D721Med (cell line): ENCODE data around the gene PSMD8.

Experiments
- DNase-seq: peaks from one replicate; pipeline ENCODE4 v3.0.0; 2011; ENCODE audit warnings: low spot score; ENCODE audit not compliant: insufficient read length
- FAIRE-seq: peaks from 2 replicates; lab custom pipeline; 2011; peaks lifted over from hg19 to GRCh38; lab: Jason Lieb, UNC
- TF ChIP-seq, protein P1 (sequence below): IDR thresholded peaks from 2 replicates; pipeline ENCODE4 v1.5.1; 2012; ENCODE audit warnings: mild to moderate bottlenecking, control low read depth; ENCODE audit not compliant: insufficient read depth; ENCODE audit errors: missing control alignments

Gene PSMD8

DNA sequence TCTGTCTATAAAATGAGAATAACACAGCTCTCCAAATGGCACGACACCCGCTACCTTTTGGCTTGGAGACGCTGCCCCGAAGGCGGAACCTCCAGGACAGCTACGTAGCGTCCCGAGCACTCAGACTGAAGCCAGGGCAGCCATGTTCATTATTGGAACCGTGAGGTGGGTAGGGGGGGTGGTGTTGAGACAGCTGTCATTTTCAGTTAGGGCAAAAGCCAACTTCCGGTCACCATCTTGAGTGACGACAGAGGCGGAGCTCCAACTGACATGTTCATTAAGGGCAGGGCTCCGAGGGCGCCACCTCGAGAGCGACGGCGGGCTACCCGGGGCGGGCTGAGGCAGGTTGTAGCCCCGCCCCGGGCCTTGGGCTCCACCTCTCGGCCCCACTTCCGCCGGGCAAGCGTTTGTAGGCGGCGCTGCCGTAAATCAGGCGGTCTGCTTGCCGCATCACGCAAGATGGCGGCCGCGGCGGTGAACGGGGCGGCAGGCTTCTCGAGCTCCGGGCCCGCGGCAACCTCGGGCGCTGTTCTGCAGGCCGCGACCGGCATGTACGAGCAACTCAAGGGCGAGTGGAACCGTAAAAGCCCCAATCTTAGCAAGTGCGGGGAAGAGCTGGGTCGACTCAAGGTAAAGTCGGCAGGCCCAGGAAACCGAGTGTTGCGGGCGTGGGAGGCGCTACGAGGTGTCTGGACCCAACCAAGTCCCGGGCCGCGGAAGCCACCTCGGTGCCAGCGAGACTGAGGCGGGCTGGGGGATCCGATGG is at the start of gene PSMD8:
TSS of gene PSMD8 (plus strand) at position 240 of the 766 bp plus-strand sequence. CDS start at position 271, 31 bp downstream.
- DNase-seq (peak; percentile 96), FAIRE-seq (peak; percentile 84)
- TF ChIP-seq, protein P1, sequence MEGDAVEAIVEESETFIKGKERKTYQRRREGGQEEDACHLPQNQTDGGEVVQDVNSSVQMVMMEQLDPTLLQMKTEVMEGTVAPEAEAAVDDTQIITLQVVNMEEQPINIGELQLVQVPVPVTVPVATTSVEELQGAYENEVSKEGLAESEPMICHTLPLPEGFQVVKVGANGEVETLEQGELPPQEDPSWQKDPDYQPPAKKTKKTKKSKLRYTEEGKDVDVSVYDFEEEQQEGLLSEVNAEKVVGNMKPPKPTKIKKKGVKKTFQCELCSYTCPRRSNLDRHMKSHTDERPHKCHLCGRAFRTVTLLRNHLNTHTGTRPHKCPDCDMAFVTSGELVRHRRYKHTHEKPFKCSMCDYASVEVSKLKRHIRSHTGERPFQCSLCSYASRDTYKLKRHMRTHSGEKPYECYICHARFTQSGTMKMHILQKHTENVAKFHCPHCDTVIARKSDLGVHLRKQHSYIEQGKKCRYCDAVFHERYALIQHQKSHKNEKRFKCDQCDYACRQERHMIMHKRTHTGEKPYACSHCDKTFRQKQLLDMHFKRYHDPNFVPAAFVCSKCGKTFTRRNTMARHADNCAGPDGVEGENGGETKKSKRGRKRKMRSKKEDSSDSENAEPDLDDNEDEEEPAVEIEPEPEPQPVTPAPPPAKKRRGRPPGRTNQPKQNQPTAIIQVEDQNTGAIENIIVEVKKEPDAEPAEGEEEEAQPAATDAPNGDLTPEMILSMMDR: peak; percentile 29

DNA sequence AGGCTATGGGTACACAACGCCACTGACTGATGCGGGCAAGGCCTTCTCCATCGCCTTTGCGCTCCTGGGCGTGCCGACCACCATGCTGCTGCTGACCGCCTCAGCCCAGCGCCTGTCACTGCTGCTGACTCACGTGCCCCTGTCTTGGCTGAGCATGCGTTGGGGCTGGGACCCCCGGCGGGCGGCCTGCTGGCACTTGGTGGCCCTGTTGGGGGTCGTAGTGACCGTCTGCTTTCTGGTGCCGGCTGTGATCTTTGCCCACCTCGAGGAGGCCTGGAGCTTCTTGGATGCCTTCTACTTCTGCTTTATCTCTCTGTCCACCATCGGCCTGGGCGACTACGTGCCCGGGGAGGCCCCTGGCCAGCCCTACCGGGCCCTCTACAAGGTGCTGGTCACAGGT is 47.8 kb upstream of the PSMD8 start:
- FAIRE-seq (no peak), DNase-seq (no peak)
- TF ChIP-seq, protein P1: no peak

DNA sequence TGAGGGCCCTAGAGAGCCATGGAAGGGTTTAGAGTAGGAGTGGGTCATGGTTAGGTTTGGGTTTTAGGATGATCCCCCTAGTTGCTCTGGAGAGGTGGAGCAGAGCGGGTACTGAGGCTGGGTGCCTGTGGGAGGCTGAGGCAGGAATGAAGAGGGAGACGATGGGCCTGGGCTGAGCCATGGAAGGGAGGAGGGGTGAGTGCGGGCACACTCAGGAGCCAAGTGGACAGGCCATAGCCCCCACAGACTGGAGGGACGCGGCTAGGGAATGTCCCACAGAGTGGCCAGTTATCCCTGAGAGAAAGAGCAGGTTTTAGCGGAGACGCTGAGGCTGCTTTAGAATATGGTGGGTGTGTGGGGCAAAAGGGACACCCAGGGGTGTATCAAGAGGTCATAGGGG is 44.7 kb upstream of the PSMD8 start:
- FAIRE-seq (no peak), DNase-seq (no peak)
- TF ChIP-seq, protein P1: no peak

DNA sequence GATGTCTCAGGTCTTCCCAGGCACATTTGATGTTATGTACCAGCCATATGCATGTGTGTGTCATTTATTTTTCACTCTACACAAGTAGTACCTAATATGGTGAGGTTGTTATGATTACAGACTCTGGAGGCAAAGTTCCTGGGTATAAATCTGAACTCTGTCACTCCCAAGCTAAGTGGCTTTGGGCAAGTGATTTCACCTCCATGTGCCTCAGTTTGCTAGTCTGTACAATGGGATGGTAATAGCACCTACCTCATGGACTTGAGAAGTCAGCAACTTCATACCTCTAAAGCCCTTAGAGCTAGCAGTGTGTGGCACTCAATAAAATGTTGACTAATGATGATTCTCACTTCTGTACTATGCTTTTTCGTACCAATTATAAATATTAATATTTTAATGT is 42.6 kb upstream of the PSMD8 start:
- FAIRE-seq (no peak), DNase-seq (no peak)
- TF ChIP-seq, protein P1: no peak

DNA sequence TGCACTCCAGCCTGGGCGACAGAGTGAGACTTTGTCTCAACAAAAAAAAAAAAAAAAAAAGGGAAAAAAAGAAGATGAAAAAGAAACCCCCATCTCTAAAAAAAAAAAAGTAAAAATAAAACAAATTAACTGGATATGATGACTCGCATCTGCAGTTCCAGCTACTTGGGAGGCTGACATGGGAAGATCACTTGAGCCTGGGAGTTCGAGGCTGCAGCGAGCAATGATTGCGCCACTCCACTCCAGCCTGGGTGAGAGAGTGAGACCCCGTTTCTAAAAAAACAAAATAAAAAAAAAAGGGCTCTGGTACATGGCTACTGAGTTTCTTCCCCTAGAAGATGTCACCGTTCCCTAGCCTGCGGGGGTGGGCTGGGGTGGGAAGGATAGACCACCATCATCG is 41.1 kb upstream of the PSMD8 start:
- TF ChIP-seq, protein P1: no peak
- DNase-seq (no peak), FAIRE-seq (no peak)

DNA sequence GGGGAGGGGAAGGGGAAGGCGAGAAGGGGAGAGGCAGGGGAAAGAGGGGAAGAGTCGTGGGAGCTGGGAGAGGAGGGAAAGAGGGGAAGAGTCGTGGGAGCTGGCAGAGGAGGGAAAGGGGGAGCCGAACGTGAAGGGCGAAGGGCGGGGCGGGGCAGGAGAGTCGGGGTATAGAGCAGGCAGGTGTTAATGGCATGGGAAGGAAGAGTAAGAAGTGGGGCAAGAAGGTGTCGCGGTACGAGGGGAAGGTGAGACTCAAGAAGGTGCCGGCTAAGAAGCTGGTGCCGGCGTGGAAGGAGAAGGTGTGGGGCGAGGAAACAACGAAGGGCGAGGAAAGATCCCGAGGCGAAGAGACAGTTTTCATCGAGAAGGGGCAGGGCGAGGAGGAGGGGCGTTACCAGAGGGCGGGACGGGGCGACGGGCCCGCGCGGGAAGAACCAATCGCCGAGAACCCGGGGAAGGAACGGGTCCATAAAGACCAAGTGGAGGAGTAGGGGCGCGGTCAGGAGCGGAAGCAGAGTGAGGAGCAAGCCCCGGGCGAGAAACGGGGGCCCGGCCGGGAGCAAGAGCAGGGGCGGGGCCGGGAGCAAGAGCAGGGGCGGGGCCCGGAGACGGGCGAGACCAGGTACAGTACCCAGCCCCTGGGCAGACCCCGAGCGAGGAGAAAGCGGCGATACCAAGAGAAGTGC is 38.3 kb upstream of the PSMD8 start:
- FAIRE-seq: no peak
- TF ChIP-seq, protein P1: no peak
- peak; percentile 76 for DNase-seq
